ENCODE measurements around the gene DOCK2. TPM values are rescaled to one million over a fixed set of nuclear protein-coding genes. Genes with fewer than 3 reads are reported as not detected.
"Not testable (repeated sequence)": the region's sequence is repeated elsewhere in the genome, so short reads cannot be mapped to it uniquely, and the experiment has no call there.

DOCK2 gene
- polyA plus RNA-seq, 1 donor from 2014 or later = 114 TPM

DNA sequence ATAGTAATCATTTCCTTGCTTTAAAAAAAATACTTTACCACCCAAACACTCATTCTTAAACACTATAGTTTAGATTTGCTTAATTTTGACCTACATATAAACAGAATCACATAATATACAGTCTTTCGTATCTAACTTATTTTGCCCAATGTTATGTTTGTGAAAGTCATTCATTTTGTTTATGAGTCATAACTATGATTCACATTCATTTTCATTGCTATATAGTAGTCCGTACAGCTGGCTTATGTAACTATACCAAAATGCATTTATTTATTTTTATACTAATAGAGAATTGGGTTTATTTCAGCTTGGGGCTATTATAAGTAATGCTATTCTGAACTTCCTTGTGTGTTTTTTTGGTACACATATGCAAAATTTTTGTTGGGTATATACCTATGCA, 434.7 kb downstream of the DOCK2 start:
- Mint-ChIP-seq H3K27me3 (no peaks in the 10 kb centered on the region), H3K4me1 (no peaks in the 10 kb centered on the region), H3K27ac (no peak overlapping the region), H3K9me3 (no peaks in the 10 kb centered on the region), H3K4me3 (no peak overlapping the region), H3K36me3 (peaks cover 26% of the 10 kb centered on the region)

DNA sequence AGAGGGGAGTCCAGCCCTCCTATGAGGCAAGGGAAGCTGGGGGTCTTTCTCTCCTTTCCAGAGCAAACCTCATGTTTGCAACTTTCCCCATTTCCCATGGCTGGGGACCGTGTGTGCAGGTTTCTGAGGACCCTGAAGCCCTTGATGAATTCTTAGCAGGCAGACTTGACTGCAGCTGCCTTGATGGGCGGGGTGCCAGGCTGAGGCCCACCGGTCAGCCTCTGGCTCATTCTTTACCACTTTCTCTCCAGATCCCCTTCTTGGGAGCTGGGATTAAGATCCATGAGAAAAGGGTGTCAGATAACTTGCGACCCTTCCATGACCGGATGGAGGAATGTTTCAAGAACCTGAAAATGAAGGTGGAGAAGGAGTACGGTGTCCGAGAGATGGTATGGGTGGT, 438.6 kb downstream of the DOCK2 start:
- H3K27ac Mint-ChIP-seq = no peak overlapping the region
- H3K9me3 Mint-ChIP-seq = no peaks in the 10 kb centered on the region
- peaks cover 17% of the 10 kb centered on the region for H3K36me3 Mint-ChIP-seq
- no peaks in the 10 kb centered on the region for H3K4me1 Mint-ChIP-seq
- H3K27me3 Mint-ChIP-seq = no peaks in the 10 kb centered on the region
- H3K4me3 Mint-ChIP-seq = no peak overlapping the region

DNA sequence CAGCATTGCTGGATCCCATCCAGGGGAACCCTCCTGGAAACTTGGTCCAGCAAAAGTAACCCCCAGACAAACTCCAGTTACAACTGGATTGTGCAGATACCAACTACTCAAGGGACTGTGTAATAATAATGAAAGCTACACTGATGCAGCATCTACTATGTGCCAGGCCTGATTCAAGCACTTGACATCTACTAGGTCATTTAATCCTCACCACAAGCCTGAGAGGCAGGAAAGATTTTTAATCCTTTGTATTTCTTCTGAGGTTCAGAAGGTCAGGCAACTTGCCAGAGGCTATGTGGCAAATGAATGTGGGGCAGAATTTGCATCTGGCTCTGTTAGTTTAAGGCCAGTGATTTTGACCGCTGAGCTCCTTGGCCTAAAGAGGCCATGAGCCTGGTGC, 439.1 kb downstream of the DOCK2 start:
- peaks cover 15% of the 10 kb centered on the region for H3K36me3 Mint-ChIP-seq
- H3K4me3 Mint-ChIP-seq = no peak overlapping the region
- no peaks in the 10 kb centered on the region for H3K27me3 Mint-ChIP-seq
- no peak overlapping the region for H3K27ac Mint-ChIP-seq
- H3K9me3 Mint-ChIP-seq = no peaks in the 10 kb centered on the region
- H3K4me1 Mint-ChIP-seq = no peaks in the 10 kb centered on the region

DNA sequence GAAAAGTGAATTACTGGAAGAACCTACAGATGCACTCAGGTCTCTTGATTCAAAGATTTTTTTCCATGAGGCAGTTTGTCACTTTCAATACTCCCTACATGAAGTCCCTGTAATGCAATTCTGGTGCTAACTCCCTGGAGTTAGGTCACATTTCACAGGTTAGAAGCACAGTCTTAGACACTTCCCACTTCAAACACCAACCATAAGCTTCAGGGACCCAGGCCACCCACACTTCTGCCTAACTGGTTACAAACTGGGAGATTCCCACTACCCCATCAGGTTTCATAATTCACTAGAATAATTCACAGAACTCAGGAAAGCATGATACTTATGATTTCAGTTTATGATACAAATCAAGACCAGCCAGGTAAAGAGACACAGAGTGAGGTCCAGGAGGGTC, 439.7 kb downstream of the DOCK2 start:
- no peaks in the 10 kb centered on the region for H3K9me3 Mint-ChIP-seq
- no peak overlapping the region for H3K4me3 Mint-ChIP-seq
- no peak overlapping the region for H3K27ac Mint-ChIP-seq
- no peaks in the 10 kb centered on the region for H3K27me3 Mint-ChIP-seq
- H3K36me3 Mint-ChIP-seq = peaks cover 10% of the 10 kb centered on the region
- H3K4me1 Mint-ChIP-seq = no peaks in the 10 kb centered on the region

DNA sequence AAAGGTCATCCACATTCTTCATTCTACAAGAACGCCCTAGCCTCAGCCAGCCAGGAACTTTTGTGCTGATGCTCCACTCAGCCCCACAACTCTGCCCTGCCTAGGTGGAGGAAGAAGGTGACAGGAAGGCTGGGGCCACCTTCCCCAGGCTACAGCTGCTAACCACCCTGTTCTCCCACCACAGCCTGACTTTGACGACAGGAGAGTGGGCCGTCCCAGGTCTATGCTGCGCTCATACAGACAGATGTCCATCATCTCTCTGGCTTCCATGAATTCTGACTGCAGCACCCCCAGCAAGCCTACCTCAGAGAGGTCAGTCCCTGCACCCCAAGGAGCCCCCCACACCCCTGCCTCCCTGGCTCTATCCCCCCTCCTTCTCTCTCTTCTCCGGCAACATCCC, 440.5 kb downstream of the DOCK2 start:
- H3K9me3 Mint-ChIP-seq = no peaks in the 10 kb centered on the region
- no peak overlapping the region for H3K4me3 Mint-ChIP-seq
- H3K36me3 Mint-ChIP-seq = peaks cover 13% of the 10 kb centered on the region
- no peaks in the 10 kb centered on the region for H3K4me1 Mint-ChIP-seq
- H3K27ac Mint-ChIP-seq = no peak overlapping the region
- no peaks in the 10 kb centered on the region for H3K27me3 Mint-ChIP-seq

DNA sequence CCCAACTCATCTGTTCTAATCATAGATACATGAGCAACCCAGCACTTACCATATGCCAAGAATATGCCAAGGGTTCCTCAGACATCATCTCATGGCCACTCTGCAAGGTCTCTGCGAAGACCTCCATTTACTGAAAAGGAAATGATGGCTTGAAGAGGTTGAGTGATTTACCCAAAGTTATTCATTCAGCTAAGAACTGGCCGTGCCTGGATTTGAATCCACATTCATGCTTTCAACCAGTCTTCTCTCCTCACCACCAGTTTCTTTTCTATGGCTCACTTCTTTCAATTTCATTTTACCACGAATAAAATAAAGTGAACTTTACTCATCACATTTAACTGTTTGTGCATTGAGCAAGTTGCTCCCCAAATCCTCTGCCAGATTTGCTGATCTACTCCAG, 441.4 kb downstream of the DOCK2 start:
- no peak overlapping the region for H3K4me3 Mint-ChIP-seq
- H3K27me3 Mint-ChIP-seq = no peaks in the 10 kb centered on the region
- H3K27ac Mint-ChIP-seq = peak overlapping the region in 1 of 3 donors; percentile 56
- peaks cover 19% of the 10 kb centered on the region for H3K36me3 Mint-ChIP-seq
- H3K9me3 Mint-ChIP-seq = no peaks in the 10 kb centered on the region
- H3K4me1 Mint-ChIP-seq = no peaks in the 10 kb centered on the region

DNA sequence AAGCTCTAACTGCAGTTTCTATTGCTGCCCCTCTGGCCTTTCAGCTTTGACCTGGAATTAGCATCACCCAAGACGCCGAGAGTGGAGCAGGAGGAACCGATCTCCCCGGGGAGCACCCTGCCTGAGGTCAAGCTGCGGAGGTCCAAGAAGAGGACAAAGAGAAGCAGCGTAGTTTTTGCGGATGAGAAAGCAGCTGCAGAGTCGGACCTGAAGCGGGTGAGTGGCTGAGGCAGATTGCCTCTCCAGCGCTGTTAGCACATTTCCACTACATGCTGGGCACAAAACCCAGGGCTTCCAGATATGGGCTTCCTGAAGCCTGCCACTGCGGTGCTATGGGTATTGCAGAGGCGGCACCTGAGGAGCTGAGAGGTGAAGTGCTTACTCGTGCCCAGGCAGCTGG, 441.9 kb downstream of the DOCK2 start:
- H3K9me3 Mint-ChIP-seq = no peaks in the 10 kb centered on the region
- no peak overlapping the region for H3K27ac Mint-ChIP-seq
- H3K4me1 Mint-ChIP-seq = no peaks in the 10 kb centered on the region
- H3K27me3 Mint-ChIP-seq = no peaks in the 10 kb centered on the region
- H3K4me3 Mint-ChIP-seq = no peak overlapping the region
- H3K36me3 Mint-ChIP-seq = peaks cover 23% of the 10 kb centered on the region

DNA sequence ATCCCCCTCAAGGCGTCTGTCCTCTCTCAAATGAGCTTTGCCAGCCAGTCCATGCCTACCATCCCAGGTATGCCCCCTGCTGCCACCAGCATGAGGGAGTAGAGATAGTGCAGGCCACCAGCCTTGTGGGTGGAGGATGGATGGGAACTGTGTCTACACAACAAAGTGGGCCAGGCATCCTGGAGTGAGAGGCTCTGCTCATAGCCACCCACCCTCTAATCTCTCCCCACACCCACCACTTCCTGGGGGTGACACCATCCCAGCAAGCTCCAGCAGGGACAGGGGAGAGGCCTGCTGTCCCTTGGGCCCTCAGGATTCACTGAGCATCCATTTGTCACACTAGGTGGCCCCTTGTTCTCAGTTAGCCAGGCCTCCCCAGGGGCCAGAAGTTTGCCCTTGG, 443.1 kb downstream of the DOCK2 start:
- H3K4me1 Mint-ChIP-seq = no peaks in the 10 kb centered on the region
- no peaks in the 10 kb centered on the region for H3K9me3 Mint-ChIP-seq
- peaks cover 28% of the 10 kb centered on the region for H3K36me3 Mint-ChIP-seq
- no peaks in the 10 kb centered on the region for H3K27me3 Mint-ChIP-seq
- H3K27ac Mint-ChIP-seq = peak overlapping the region in 1 of 3 donors; percentile 57
- H3K4me3 Mint-ChIP-seq = no peak overlapping the region

DNA sequence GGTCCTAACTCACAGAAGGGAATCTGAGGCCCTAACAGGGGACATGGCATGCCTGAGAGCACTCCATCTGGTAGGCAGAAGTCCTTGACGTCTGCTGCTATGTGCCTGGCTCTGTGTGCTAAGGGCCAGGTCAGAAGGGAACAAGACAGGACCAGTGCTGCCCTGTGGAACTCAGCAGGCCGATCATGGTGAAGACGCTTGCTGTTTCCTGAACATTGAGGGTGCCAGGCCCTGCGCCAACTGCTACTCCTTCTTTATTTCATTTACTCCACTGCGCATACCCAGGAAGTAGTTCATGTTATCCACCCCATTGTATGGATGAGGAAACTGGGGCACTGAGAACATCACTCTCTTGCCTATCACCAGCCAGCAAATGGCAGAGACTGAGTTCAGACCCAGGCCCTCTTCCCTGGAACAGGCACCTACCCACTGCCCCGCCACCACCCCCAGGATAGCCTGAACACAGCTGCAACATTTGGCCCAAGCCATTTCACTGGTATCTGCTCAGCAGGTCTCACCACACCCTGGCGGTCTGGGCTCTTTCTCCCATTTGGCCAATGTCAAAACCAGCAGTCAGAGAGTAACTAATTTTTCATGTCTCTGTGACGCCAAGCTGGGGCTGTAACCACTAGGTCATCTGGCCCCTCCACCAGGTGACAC, 443.8 kb downstream of the DOCK2 start:
- Mint-ChIP-seq H3K4me1 (no peaks in the 10 kb centered on the region), H3K4me3 (no peak overlapping the region), H3K9me3 (no peaks in the 10 kb centered on the region), H3K27me3 (no peaks in the 10 kb centered on the region), H3K36me3 (peaks cover 31% of the 10 kb centered on the region), H3K27ac (peak overlapping the region in 1 of 3 donors; percentile 59)

DNA sequence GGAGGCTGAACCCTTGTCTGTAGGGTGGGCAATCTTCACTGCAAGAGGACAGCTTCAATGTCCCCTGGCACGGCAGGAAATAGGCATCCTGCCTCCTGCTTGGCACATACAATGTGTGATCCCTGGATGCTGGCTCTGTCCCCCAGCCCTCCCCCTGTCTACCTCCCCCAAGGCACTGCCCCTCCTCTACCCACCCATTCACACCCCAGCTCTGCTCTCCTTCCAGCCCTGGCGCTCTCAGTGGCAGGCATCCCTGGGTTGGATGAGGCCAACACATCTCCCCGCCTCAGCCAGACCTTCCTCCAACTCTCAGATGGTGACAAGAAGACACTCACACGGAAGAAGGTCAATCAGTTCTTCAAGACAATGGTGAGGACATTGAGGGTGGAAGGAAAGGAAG, 444.5 kb downstream of the DOCK2 start:
- Mint-ChIP-seq H3K36me3 (peaks cover 33% of the 10 kb centered on the region), H3K27me3 (no peaks in the 10 kb centered on the region), H3K27ac (no peak overlapping the region), H3K4me1 (no peaks in the 10 kb centered on the region), H3K4me3 (no peak overlapping the region), H3K9me3 (no peaks in the 10 kb centered on the region)

DNA sequence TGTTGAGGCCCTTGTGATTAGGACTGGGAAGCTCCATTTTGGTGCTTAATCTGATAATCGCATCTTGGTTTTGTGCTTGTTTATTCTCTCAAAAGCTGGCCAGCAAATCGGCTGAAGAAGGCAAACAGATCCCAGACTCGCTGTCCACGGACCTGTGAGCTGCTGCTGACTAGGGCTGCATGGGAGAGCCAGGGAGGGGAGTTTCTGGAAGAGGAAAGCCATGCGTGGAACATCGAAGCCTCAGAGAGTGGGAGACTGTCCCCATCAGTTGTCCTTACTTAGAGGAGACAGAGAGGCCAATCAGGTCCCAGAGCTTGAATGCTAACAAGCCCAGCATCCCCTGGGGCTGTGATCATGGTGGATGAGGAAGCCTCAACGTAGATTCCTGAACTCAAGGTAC, 445.6 kb downstream of the DOCK2 start:
- Mint-ChIP-seq H3K27me3 (no peaks in the 10 kb centered on the region), H3K36me3 (peaks cover 32% of the 10 kb centered on the region), H3K9me3 (no peaks in the 10 kb centered on the region), H3K27ac (no peak overlapping the region), H3K4me3 (no peak overlapping the region), H3K4me1 (no peaks in the 10 kb centered on the region)

DNA sequence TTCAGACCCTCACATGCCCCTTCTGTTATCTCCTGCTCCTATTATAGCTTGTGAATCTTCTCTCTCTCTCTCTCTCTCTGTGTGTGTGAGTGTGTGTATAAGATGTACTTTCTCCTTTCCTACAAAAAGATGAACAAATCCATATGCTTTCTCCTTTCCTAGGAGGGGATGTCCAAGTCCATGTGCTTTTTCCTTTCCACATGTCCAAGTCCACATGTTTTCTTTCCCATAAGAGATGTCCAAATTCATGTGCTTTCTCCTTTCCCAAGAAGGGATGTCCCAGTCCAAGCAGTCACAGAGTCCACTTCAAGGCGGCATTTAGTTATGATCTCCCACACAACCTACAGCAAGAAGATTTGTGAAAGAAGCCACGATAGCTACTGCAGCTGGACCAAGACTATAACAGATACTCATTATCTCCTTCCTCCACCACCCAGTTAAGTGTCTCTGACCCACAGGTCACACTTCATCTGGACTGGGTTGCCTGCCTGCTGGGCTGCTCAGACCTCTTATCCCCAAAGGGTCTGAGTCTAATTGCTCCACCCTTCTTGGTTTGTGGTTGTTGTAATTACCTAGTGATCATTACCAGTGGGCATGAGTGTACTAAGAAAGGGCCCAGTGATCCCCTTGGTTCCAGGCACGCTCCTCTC, 450.2 kb downstream of the DOCK2 start:
- no peaks in the 10 kb centered on the region for H3K9me3 Mint-ChIP-seq
- no peaks in the 10 kb centered on the region for H3K27me3 Mint-ChIP-seq
- peak overlapping the region in 1 of 3 donors; percentile 2 for H3K27ac Mint-ChIP-seq
- H3K36me3 Mint-ChIP-seq = peaks cover 24% of the 10 kb centered on the region
- no peak overlapping the region for H3K4me3 Mint-ChIP-seq
- no peaks in the 10 kb centered on the region for H3K4me1 Mint-ChIP-seq

DNA sequence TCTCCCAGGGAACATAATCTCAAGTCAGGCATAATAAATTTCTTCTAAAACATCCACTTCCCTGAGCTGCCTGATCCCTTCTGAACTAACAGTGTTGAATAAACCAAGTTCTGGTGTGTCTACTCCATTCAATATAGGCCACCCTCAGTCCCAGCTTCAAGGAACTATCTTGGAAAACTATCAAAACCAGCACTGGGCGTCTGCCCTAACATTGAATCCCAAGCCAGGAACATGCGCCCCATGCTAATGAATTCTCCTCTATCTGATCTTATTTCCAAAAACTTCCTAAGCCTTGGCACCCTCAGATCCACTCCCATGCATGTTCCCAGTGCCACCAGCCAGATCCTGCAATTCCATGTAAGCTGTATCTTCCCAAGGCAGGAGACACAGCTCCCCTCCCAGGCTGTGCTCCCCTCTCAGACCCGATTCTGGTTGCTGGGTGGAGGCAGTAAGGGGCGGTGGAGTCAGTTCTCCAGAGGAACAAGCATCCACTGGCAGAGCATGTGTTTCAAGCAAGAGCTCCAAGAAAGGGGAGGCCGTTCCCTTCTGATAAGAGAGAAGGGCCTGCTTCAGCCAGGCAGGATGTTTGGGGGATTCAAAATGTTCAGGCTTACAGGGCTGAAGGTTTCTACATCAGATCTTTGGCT, 455.5 kb downstream of the DOCK2 start:
- Mint-ChIP-seq H3K36me3 (peaks cover 4% of the 10 kb centered on the region), H3K9me3 (no peaks in the 10 kb centered on the region), H3K4me1 (no peaks in the 10 kb centered on the region), H3K27me3 (no peaks in the 10 kb centered on the region), H3K27ac (no peak overlapping the region), H3K4me3 (no peak overlapping the region)

DNA sequence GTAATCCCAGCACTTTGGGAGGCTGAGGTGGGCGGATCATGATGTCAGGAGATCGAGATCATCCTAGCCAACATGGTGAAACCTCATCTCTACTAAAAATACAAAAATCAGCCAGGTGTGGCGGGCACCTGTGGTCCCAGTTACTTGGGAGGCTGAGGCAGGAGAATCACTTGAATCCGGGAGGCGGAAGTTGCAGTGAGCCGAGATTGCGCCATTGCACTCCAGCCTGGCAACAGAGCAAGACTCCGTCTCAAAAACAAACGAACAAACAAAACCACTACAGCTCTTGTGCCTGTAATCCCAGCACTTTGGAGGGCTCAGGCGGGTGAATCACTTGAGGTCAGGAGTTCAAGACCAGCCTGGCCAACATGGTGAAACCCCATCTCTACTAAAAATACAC, 457.3 kb downstream of the DOCK2 start:
- not testable (repeated sequence) for H3K4me1 Mint-ChIP-seq

DNA sequence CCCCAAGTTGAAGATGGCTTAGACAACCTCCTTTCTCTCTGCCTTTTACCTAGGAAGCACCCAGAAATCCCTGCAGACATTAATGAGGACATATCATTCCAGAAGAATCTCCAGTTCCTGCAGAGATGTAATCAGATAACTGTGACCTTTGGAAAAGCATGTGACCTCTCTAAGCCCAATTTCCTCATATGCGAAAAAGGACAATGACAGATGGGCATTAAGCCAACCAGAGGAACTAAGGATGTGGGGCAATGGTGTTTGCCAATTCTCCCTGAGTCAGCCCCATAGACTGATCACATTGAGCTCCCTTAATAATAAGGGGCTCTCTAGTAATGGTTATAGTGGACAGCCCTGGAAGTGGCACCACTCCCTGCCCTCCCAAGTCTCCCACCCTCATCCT, 458.6 kb downstream of the DOCK2 start:
- peaks cover 0 to 2% (median 0%) of the 10 kb centered on the region in 3 donors for H3K4me1 Mint-ChIP-seq
- peaks cover 1% of the 10 kb centered on the region for H3K27me3 Mint-ChIP-seq
- no peak overlapping the region for H3K27ac Mint-ChIP-seq
- peaks cover 0 to 4% (median 0%) of the 10 kb centered on the region in 3 donors for H3K9me3 Mint-ChIP-seq
- peaks cover 4% of the 10 kb centered on the region for H3K36me3 Mint-ChIP-seq
- H3K4me3 Mint-ChIP-seq = no peak overlapping the region

More for the DNA sequence above, 457.3 kb downstream of the DOCK2 start:
- H3K27ac Mint-ChIP-seq, H3K36me3 Mint-ChIP-seq, H3K9me3 Mint-ChIP-seq, H3K27me3 Mint-ChIP-seq, H3K4me3 Mint-ChIP-seq: not testable (repeated sequence)

DNA sequence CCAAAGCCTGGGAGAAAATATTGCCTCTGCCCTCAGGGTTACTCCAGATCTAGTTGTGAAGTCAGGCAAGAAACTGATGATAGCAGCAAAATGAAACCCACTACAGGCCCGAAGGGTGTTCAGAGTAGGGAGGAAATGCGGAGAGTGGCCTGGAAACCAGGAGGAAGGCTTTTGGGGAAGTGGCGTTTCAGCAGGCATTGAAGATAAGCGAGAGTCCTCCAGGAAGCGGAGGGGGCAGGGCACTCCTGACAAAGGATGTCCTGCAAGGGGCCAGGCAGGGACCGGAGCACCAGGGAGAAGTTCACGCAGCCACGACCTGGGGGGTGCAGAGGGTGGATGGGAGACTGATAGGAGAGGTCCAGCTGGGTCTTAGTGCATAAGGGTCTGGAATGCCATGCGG, 460.9 kb downstream of the DOCK2 start:
- Mint-ChIP-seq H3K27me3 (peaks cover 1% of the 10 kb centered on the region), H3K27ac (peak overlapping the region in 1 of 3 donors; percentile 54), H3K36me3 (peaks cover 4% of the 10 kb centered on the region), H3K4me3 (no peak overlapping the region), H3K9me3 (peaks cover 0 to 4% (median 0%) of the 10 kb centered on the region in 3 donors), H3K4me1 (peaks cover 0 to 2% (median 0%) of the 10 kb centered on the region in 3 donors)
